PC-3 (cell line): ENCODE results near the gene MED1.

Experiments
- CTCF ChIP-seq: fragments of 300-600 bp; sonication (generic); conservative IDR thresholded peaks from 2 replicates; pipeline ENCODE4 v1.5.1; 2017; ENCODE audit warnings: antibody characterized with exemption, low read depth, mild to moderate bottlenecking, low read length
- EZH2phosphoT487 ChIP-seq: fragments of 300-600 bp; sonication (generic); IDR thresholded peaks from 2 replicates; pipeline ENCODE4 v1.6.1; 2018; ENCODE audit warnings: mild to moderate bottlenecking, antibody characterized with exemption, low read length, borderline replicate concordance

GRCh38 chr17:39402890-39403605 is 48.0 kb downstream of the MED1 start:
- no peak for TF ChIP-seq CTCF
- TF ChIP-seq EZH2phosphoT487: no peak
